Stomach (tissue), 19 donors: ENCODE measurements around the gene PFDN5. TPM values are rescaled to one million over a fixed set of nuclear protein-coding genes. Genes with fewer than 3 reads are reported as not detected.
A peak's percentile ranks its signal among the peaks of the same experiment; 100 is the strongest.

Experiments used
- DNase-seq, 2 donors: peaks; one replicate each; pipeline versions ENCODE4 v3.0.0 to v3.0.0-alpha.2; 2013 to 2019
- H3K27ac ChIP-seq, 5 donors: fragments of 200-600 bp in 4 of 5; sonication (generic) in 4 of 5; one replicate each; pipeline ENCODE4 v1.5.1; 2013 to 2019; ENCODE audit warnings: mild to moderate bottlenecking in 1 of 5, moderate library complexity in 1 of 5
- H3K27me3 ChIP-seq, 3 donors: fragments of 200-600 bp; sonication (generic); one replicate each; pipeline ENCODE4 v1.5.1; 2017 to 2019; ENCODE audit warnings: mixed run types in 1 of 3
- H3K36me3 ChIP-seq, 4 donors: fragments of 200-600 bp; sonication (generic); 1 replicate in 3 of 4; 2 replicates in 1 of 4; pipeline ENCODE4 v1.5.1; 2016 to 2019
- H3K4me1 ChIP-seq, 4 donors: fragments of 200-600 bp; sonication (generic); one replicate each; pipeline ENCODE4 v1.5.1; 2016 to 2019
- H3K4me3 ChIP-seq, 4 donors: fragments of 200-600 bp; sonication (generic) in 3 of 4; one replicate each; pipeline ENCODE4 v1.5.1; 2016 to 2019; ENCODE audit warnings: mild to moderate bottlenecking in 1 of 4
- H3K9me3 ChIP-seq, 4 donors: fragments of 200-600 bp; sonication (generic); one replicate each; pipeline ENCODE4 v1.5.1; 2016 to 2019
- EP300 ChIP-seq: sonication (generic); formaldehyde crosslinking; IDR thresholded peaks from one replicate; pipeline ENCODE4 v1.6.1; 2017; ENCODE audit warnings: antibody characterized with exemption
- POLR2A ChIP-seq, 4 donors: fragments of 450-650 bp; IDR thresholded peaks; one replicate each; pipeline ENCODE4 v1.6.1; 2016; ENCODE audit warnings: antibody characterized with exemption in 4 of 4, control low read depth in 2 of 4, mild to moderate bottlenecking in 1 of 4, moderate library complexity in 1 of 4
- POLR2AphosphoS5 ChIP-seq, 3 donors: sonication (generic); formaldehyde crosslinking; IDR thresholded peaks; one replicate each; pipeline ENCODE4 v1.6.1; 2016; ENCODE audit warnings: antibody characterized with exemption in 3 of 3
- WGBS, 5 donors: extraction: QIAGEN DNeasy Blood & Tissue Kit in 3 of 5; methylation state at CpG; one replicate each; pipeline versions ENCODE4 v1.1.5 to v1.1.7; 2013 to 2018; 5-methylcytosine and 5-hydroxymethylcytosine counted together
- intact Hi-C: fragments of 100-400 bp; cut with DNase I; formaldehyde crosslinking; loops from one replicate; pipeline ENCODE4 v1.15.1; 2023; ENCODE audit warnings: low total_unique reads
- long read RNA-seq, 10 donors: transcript quantifications; one replicate each; lab custom pipeline, GENCODE V29; 2026
- polyA plus RNA-seq, 3 donors: library from polyadenylated mRNA; stranded (reverse); fragments of 200-250 nt; gene quantifications; one replicate each; pipeline ENCODE4 v1.2.3, GENCODE V29; 2013
- total RNA-seq, 5 donors: library from RNA; depleted of rRNA; stranded (reverse); fragments of >200 nt; gene quantifications; one replicate each; pipeline versions ENCODE4 v1.1.0 to v1.2.3, GENCODE V29; 2014 to 2016
- TF ChIP-seq, protein P1 (sequence below), 7 experiments: fragments of 450-650 bp in 4 of 7; fragments of 200-600 bp in 3 of 7; sonication (generic) in 3 of 7; IDR thresholded peaks; one replicate each; pipeline ENCODE4 v1.5.1; 2016 to 2019; ENCODE audit warnings: antibody characterized with exemption in 7 of 7, control low read depth in 2 of 7, mild to moderate bottlenecking in 1 of 7
- donor health status: healthy with polysubstance abuse.
- donor health status: Bipolar disorder and iron deficiency.
- donor health status: healthy.

PFDN5 gene
- 100 to 1,000 TPM; 207 to 623 (median 288) TPM for total RNA-seq
- 1,000 to 10,000 TPM; 1,294 to 1,886 (median 1,325) TPM for polyA plus RNA-seq
- long read RNA-seq, donor 1, transcript PFDN5-213 (3 exons, 596 nt), result minor isoform, 5 of 113 reads
- long read RNA-seq, donor 1, transcript PFDN5-214 (6 exons, 847 nt), result major isoform, 95 of 113 reads
- long read RNA-seq, donor 1, partial matches to known transcripts, result 0 of 113 reads
- long read RNA-seq, donor 1, other reads (novel, unspliced or antisense), result 0 of 113 reads
- long read RNA-seq, donor 2, transcript PFDN5-217 (4 exons, 497 nt), result minor isoform, 8 of 219 reads
- long read RNA-seq, donor 2, transcript PFDN5-213 (3 exons, 596 nt), result minor isoform, 6 of 219 reads
- long read RNA-seq, donor 2, transcript PFDN5-203 (4 exons, 478 nt), result minor isoform, 10 of 219 reads
- long read RNA-seq, donor 2, transcript PFDN5-214 (6 exons, 847 nt), result major isoform, 176 of 219 reads
- long read RNA-seq, donor 2, partial matches to known transcripts, result 5 of 219 reads
- long read RNA-seq, donor 2, other reads (novel, unspliced or antisense), result 10 of 219 reads
- long read RNA-seq, donor 3, transcript PFDN5-213 (3 exons, 596 nt), result minor isoform, 7 of 180 reads
- long read RNA-seq, donor 3, transcript PFDN5-203 (4 exons, 478 nt), result minor isoform, 15 of 180 reads
- long read RNA-seq, donor 3, transcript PFDN5-214 (6 exons, 847 nt), result major isoform, 131 of 180 reads
- long read RNA-seq, donor 3, transcript PFDN5-206 (2 exons, 541 nt), result minor isoform, 7 of 180 reads
- long read RNA-seq, donor 3, partial matches to known transcripts, result 0 of 180 reads
- long read RNA-seq, donor 3, other reads (novel, unspliced or antisense), result 14 of 180 reads
- long read RNA-seq, donor 4, transcript PFDN5-214 (6 exons, 847 nt), result major isoform, 28 of 31 reads
- long read RNA-seq, donor 4, partial matches to known transcripts, result 0 of 31 reads
- long read RNA-seq, donor 4, other reads (novel, unspliced or antisense), result 0 of 31 reads
- long read RNA-seq, donor 5, transcript PFDN5-203 (4 exons, 478 nt), result minor isoform, 16 of 252 reads
- long read RNA-seq, donor 5, transcript PFDN5-214 (6 exons, 847 nt), result major isoform, 201 of 252 reads
- long read RNA-seq, donor 5, partial matches to known transcripts, result 0 of 252 reads
- long read RNA-seq, donor 5, other reads (novel, unspliced or antisense), result 17 of 252 reads
- long read RNA-seq, donor 6, transcript PFDN5-203 (4 exons, 478 nt), result minor isoform, 33 of 599 reads
- long read RNA-seq, donor 6, transcript PFDN5-214 (6 exons, 847 nt), result major isoform, 433 of 599 reads
- long read RNA-seq, donor 6, transcript PFDN5-217 (4 exons, 497 nt), result minor isoform, 12 of 599 reads
- long read RNA-seq, donor 6, transcript PFDN5-213 (3 exons, 596 nt), result minor isoform, 16 of 599 reads
- long read RNA-seq, donor 6, partial matches to known transcripts, result 37 of 599 reads
- long read RNA-seq, donor 6, other reads (novel, unspliced or antisense), result 46 of 599 reads
- long read RNA-seq, donor 7, transcript PFDN5-213 (3 exons, 596 nt), result minor isoform, 11 of 353 reads
- long read RNA-seq, donor 7, transcript PFDN5-203 (4 exons, 478 nt), result minor isoform, 25 of 353 reads
- long read RNA-seq, donor 7, transcript PFDN5-214 (6 exons, 847 nt), result major isoform, 262 of 353 reads
- long read RNA-seq, donor 7, transcript PFDN5-206 (2 exons, 541 nt), result minor isoform, 7 of 353 reads
- long read RNA-seq, donor 7, partial matches to known transcripts, result 21 of 353 reads
- long read RNA-seq, donor 7, other reads (novel, unspliced or antisense), result 20 of 353 reads
- long read RNA-seq, donor 8, transcript PFDN5-214 (6 exons, 847 nt), result major isoform, 204 of 256 reads
- long read RNA-seq, donor 8, transcript PFDN5-203 (4 exons, 478 nt), result minor isoform, 17 of 256 reads
- long read RNA-seq, donor 8, transcript PFDN5-213 (3 exons, 596 nt), result minor isoform, 8 of 256 reads
- long read RNA-seq, donor 8, transcript PFDN5-206 (2 exons, 541 nt), result minor isoform, 8 of 256 reads
- long read RNA-seq, donor 8, partial matches to known transcripts, result 6 of 256 reads
- long read RNA-seq, donor 8, other reads (novel, unspliced or antisense), result 0 of 256 reads
- long read RNA-seq, donor 9, transcript PFDN5-206 (2 exons, 541 nt), result minor isoform, 13 of 361 reads
- long read RNA-seq, donor 9, transcript PFDN5-213 (3 exons, 596 nt), result minor isoform, 14 of 361 reads
- long read RNA-seq, donor 9, transcript PFDN5-214 (6 exons, 847 nt), result major isoform, 256 of 361 reads
- long read RNA-seq, donor 9, transcript PFDN5-203 (4 exons, 478 nt), result minor isoform, 17 of 361 reads
- long read RNA-seq, donor 9, partial matches to known transcripts, result 27 of 361 reads
- long read RNA-seq, donor 9, other reads (novel, unspliced or antisense), result 15 of 361 reads
- long read RNA-seq, donor 10, transcript PFDN5-203 (4 exons, 478 nt), result minor isoform, 8 of 115 reads
- long read RNA-seq, donor 10, transcript PFDN5-214 (6 exons, 847 nt), result major isoform, 99 of 115 reads
- long read RNA-seq, donor 10, partial matches to known transcripts, result 0 of 115 reads
- long read RNA-seq, donor 10, other reads (novel, unspliced or antisense), result 0 of 115 reads

DNA sequence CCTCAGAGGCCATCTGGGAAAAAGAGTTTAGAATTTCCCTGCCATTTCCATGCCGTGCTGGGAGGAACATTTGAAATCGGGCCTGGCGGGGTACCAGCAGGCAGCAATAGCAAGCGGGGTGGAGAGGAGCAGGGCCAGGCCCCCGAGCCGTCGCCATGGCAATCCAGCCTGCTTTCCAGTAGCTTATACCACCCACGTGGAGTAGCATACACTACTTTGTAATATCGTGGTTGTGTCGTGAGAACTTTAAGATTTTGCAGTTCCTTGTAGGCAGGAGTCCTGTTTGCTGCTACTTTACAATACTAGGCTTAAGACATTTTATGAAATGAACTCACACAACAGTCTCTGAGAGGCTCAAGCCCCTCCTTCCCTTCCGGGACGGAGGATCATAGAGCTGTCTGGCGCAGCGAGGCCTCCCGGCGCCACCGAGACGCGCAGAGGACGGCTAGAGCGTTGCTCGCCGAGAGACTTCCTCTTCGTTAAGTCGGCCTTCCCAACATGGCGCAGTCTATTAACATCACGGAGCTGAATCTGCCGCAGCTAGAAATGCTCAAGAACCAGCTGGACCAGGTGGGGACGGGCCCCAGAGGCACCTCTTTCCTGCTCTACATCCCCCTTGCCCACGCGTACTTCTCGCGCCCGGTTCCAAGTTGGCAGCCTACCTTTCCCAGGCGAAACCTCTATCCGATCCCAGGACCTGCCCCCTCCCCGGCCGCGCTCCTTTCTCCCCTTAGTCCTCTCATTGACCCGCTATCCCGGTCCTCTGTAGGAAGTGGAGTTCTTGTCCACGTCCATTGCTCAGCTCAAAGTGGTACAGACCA, at the start of gene PFDN5:
Gene PFDN5 (plus strand): TSS at position 473 of the 821 bp plus-strand sequence. CDS start 26 bp downstream, at position 499.
- intact Hi-C loops, result no loop called here
- 1 to 2% (median 2%) methylated on average over 29 to 42 of the region's 42 CpGs for WGBS, 5 donors
- Histone ChIP-seq H3K36me3 (peaks cover 7 to 23% (median 16%) of the 10 kb centered on the region in 4 donors), H3K9me3 (no peaks in the 10 kb centered on the region), H3K4me3 (peak within 1 kb of the TSS; percentile 73 to 92 (median 83)), H3K4me1 (peaks cover 24 to 49% (median 43%) of the 10 kb centered on the region in 4 donors), H3K27ac (peak within 1 kb of the TSS; percentile 83 to 93 (median 89)), H3K27me3 (no peaks in the 10 kb centered on the region)
- TF ChIP-seq POLR2A (IDR thresholded peaks at IDR 0.05) (peak in 2 of 4 donors; percentile 24 to 34), POLR2AphosphoS5 (IDR thresholded peaks at IDR 0.05) (peak; percentile 77 to 97 (median 78)), EP300 (no peak)
- TF ChIP-seq, protein P1, sequence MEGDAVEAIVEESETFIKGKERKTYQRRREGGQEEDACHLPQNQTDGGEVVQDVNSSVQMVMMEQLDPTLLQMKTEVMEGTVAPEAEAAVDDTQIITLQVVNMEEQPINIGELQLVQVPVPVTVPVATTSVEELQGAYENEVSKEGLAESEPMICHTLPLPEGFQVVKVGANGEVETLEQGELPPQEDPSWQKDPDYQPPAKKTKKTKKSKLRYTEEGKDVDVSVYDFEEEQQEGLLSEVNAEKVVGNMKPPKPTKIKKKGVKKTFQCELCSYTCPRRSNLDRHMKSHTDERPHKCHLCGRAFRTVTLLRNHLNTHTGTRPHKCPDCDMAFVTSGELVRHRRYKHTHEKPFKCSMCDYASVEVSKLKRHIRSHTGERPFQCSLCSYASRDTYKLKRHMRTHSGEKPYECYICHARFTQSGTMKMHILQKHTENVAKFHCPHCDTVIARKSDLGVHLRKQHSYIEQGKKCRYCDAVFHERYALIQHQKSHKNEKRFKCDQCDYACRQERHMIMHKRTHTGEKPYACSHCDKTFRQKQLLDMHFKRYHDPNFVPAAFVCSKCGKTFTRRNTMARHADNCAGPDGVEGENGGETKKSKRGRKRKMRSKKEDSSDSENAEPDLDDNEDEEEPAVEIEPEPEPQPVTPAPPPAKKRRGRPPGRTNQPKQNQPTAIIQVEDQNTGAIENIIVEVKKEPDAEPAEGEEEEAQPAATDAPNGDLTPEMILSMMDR (IDR thresholded peaks at IDR 0.05), result peak in 1 of 7 experiments; percentile 9
- peak; percentile 88 to 97 for DNase-seq

DNA sequence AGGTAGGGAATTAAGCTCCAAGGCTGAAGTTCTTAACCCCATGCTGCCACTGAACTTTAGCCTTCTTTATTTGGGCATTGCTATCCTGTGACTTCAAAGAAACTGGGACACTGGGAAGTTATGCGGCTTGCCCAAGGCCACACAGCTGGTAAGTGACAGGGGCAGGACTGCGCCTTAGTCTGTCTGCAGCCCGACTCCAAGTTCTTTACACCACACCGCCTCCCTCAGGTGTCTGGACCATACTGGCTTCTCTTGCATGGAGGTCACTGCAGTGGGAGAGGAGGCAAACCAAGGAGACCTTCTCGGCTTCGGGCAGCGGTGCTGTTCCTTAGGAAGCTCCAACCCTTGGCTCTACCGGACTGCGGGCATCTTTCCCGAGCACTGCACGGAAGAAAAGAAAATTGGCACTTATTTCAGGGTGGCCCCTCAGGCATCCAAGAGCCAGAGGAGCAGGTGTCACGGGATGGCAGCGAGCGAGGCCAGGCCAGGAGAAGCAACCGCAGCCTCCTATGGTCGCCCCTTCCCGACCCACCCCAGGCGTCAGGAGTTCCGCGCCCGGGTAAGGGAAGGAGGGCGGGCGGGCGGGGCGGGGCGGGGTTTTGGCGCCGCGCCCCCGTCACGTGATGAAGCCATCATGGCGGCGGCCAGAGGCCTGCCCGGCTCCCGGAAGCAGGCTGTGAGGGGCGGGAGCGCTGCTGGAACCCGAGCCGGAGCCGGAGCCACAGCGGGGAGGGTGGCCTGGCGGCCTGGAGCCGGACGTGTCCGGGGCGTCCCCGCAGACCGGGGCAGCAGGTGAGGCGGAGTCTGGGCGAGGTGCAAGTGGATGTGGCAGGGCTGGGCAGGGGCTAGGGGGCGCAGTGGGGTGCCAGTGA, 43.6 kb upstream of the PFDN5 start:
- no peaks in the 10 kb centered on the region for H3K27me3 ChIP-seq
- peaks cover 9 to 31% (median 27%) of the 10 kb centered on the region in 4 donors for H3K36me3 ChIP-seq
- intact Hi-C loops, result no loop called here
- TF ChIP-seq POLR2A (IDR thresholded peaks at IDR 0.05) (no peak), POLR2AphosphoS5 (IDR thresholded peaks at IDR 0.05) (peak in 2 of 3 donors; percentile 45 to 67), EP300 (no peak)
- TF ChIP-seq, protein P1 (IDR thresholded peaks at IDR 0.05), result peak in 2 of 7 experiments; percentile 12 to 35
- 0 to 1% (median 0%) methylated on average over 21 to 51 of the region's 51 CpGs for WGBS, 5 donors
- H3K27ac ChIP-seq, result peak overlapping the region; percentile 85 to 95 (median 92)
- H3K4me3 ChIP-seq, result peak overlapping the region; percentile 74 to 95 (median 78)
- no peaks in the 10 kb centered on the region for H3K9me3 ChIP-seq
- DNase-seq, result peak; percentile 76 to 94
- H3K4me1 ChIP-seq, result peaks cover 23 to 45% (median 31%) of the 10 kb centered on the region in 4 donors
